Measurements from ENCODE around the gene NUDT8. TPM values are rescaled to one million over a fixed set of nuclear protein-coding genes. Genes with fewer than 3 reads are reported as not detected.

The NUDT8 gene
- total and polyA plus RNA-seq, 9 of the 15 experiments (the other 6 are each of a cell fraction or from before 2014, with no cell fraction given) = 0.23 to 27.8 (median 5.0) TPM

DNA sequence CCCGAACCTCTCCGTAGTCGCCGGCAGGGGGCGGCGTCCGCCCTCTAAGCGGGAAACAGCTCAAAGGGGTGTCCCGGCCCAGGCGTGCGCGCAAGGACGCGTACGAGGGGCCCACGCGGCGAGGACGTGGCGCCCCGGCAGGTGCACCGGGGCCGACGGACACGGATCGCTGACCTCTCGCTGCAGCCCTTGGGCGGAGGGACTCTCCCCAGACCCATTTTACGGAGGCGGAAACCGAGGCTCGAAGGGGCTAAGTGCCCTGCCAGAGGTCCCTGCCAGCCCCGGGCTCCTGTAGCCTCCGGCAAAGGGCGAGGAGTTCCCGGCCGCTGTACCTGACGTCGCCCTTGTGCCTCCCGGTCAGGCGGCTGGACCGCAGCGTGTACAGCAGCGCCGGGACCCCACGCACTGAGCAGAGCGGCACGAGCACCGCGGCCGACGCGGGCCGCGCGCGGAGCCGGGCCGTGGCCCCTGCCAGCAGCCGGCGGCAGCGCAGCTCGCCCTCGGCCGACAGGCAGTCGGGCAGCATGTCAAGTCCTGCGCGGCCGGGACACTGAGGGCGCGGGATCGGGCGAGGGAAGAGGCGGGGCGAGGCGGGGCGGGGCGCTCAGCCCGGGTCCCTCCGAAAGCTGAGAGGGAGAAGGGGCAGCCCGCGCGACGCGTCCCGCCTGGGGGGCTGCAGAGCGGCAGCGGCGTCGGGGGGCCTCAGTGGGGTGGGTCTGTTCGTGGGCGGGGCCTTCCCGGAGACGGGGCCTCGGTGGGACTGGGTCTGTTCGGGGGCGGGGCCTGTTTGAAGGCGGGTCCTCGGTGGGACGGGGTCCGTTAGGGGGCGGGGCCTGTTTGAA is at the start of gene NUDT8 (continued):
- TF ChIP-seq, protein P1, sequence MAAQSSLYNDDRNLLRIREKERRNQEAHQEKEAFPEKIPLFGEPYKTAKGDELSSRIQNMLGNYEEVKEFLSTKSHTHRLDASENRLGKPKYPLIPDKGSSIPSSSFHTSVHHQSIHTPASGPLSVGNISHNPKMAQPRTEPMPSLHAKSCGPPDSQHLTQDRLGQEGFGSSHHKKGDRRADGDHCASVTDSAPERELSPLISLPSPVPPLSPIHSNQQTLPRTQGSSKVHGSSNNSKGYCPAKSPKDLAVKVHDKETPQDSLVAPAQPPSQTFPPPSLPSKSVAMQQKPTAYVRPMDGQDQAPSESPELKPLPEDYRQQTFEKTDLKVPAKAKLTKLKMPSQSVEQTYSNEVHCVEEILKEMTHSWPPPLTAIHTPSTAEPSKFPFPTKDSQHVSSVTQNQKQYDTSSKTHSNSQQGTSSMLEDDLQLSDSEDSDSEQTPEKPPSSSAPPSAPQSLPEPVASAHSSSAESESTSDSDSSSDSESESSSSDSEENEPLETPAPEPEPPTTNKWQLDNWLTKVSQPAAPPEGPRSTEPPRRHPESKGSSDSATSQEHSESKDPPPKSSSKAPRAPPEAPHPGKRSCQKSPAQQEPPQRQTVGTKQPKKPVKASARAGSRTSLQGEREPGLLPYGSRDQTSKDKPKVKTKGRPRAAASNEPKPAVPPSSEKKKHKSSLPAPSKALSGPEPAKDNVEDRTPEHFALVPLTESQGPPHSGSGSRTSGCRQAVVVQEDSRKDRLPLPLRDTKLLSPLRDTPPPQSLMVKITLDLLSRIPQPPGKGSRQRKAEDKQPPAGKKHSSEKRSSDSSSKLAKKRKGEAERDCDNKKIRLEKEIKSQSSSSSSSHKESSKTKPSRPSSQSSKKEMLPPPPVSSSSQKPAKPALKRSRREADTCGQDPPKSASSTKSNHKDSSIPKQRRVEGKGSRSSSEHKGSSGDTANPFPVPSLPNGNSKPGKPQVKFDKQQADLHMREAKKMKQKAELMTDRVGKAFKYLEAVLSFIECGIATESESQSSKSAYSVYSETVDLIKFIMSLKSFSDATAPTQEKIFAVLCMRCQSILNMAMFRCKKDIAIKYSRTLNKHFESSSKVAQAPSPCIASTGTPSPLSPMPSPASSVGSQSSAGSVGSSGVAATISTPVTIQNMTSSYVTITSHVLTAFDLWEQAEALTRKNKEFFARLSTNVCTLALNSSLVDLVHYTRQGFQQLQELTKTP (IDR thresholded peaks at IDR 0.05; ENCODE audit: low read depth in 1 of 2, partially characterized antibody in 2 of 2) = no peak
- TF ChIP-seq, protein P2, sequence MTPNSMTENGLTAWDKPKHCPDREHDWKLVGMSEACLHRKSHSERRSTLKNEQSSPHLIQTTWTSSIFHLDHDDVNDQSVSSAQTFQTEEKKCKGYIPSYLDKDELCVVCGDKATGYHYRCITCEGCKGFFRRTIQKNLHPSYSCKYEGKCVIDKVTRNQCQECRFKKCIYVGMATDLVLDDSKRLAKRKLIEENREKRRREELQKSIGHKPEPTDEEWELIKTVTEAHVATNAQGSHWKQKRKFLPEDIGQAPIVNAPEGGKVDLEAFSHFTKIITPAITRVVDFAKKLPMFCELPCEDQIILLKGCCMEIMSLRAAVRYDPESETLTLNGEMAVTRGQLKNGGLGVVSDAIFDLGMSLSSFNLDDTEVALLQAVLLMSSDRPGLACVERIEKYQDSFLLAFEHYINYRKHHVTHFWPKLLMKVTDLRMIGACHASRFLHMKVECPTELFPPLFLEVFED (CRISPR knock-in tag; conservative IDR thresholded peaks at IDR 0.05) = no peak
- TF ChIP-seq TRIM28 (IDR thresholded peaks at IDR 0.05) = no peak
- no peak for TF ChIP-seq BHLHE40 (IDR thresholded peaks at IDR 0.05; ENCODE audit: low read length)
- TF ChIP-seq, protein P3, sequence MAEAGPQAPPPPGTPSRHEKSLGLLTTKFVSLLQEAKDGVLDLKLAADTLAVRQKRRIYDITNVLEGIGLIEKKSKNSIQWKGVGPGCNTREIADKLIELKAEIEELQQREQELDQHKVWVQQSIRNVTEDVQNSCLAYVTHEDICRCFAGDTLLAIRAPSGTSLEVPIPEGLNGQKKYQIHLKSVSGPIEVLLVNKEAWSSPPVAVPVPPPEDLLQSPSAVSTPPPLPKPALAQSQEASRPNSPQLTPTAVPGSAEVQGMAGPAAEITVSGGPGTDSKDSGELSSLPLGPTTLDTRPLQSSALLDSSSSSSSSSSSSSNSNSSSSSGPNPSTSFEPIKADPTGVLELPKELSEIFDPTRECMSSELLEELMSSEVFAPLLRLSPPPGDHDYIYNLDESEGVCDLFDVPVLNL (CRISPR knock-in tag; IDR thresholded peaks at IDR 0.05; ENCODE audit: low read depth) = peak; percentile 88
- peak; percentile 89 for TF ChIP-seq NR1H2 (CRISPR knock-in tag; IDR thresholded peaks at IDR 0.05)
- TF ChIP-seq, protein P4, sequence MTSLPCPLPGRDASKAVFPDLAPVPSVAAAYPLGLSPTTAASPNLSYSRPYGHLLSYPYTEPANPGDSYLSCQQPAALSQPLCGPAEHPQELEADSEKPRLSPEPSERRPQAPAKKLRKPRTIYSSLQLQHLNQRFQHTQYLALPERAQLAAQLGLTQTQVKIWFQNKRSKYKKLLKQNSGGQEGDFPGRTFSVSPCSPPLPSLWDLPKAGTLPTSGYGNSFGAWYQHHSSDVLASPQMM (CRISPR knock-in tag; IDR thresholded peaks at IDR 0.05) = no peak
- TF ChIP-seq NRF1 (conservative IDR thresholded peaks at IDR 0.05 in 1 of 2, IDR thresholded peaks at IDR 0.05 in 1 of 2) = peak; percentile 75 to 81
- no peak for TF ChIP-seq HEY1 (CRISPR knock-in tag; IDR thresholded peaks at IDR 0.05; ENCODE audit: borderline replicate concordance)
- TF ChIP-seq SETDB1 (IDR thresholded peaks at IDR 0.05; ENCODE audit: low read length) = no peak
- TF ChIP-seq EWSR1 (IDR thresholded peaks at IDR 0.05; ENCODE audit: borderline replicate concordance, low read depth, partially characterized antibody) = no peak
- TF ChIP-seq ESRRB (CRISPR knock-in tag; IDR thresholded peaks at IDR 0.05; ENCODE audit: borderline replicate concordance) = no peak
- no peak for TF ChIP-seq CCAR2 (IDR thresholded peaks at IDR 0.05; ENCODE audit: low read depth, low read length)
- TF ChIP-seq ZNF785 (CRISPR knock-in tag; IDR thresholded peaks at IDR 0.05) = 0 out of 2 replicates have a peak, but pooled peaks have one; percentile 61
- TF ChIP-seq NBN (IDR thresholded peaks at IDR 0.05; ENCODE audit: low read depth) = 0 out of 2 replicates have a peak, but pooled peaks have one; percentile 38
- 0 out of 2 replicates have a peak, but pooled peaks have one; percentile 29 for TF ChIP-seq MECOM (CRISPR knock-in tag; IDR thresholded peaks at IDR 0.05)
- TF ChIP-seq PHF20 (IDR thresholded peaks at IDR 0.05; ENCODE audit: partially characterized antibody) = peak; percentile 63
- TF ChIP-seq, protein P5, sequence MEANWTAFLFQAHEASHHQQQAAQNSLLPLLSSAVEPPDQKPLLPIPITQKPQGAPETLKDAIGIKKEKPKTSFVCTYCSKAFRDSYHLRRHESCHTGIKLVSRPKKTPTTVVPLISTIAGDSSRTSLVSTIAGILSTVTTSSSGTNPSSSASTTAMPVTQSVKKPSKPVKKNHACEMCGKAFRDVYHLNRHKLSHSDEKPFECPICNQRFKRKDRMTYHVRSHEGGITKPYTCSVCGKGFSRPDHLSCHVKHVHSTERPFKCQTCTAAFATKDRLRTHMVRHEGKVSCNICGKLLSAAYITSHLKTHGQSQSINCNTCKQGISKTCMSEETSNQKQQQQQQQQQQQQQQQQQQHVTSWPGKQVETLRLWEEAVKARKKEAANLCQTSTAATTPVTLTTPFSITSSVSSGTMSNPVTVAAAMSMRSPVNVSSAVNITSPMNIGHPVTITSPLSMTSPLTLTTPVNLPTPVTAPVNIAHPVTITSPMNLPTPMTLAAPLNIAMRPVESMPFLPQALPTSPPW (CRISPR knock-in tag; IDR thresholded peaks at IDR 0.05) = peak; percentile 70
- TF ChIP-seq ZNF121 (CRISPR knock-in tag; conservative IDR thresholded peaks at IDR 0.05) = no peak

All from K562 (cell line).